Measurements from ENCODE around the gene FXR2. TPM values are rescaled to one million over a fixed set of nuclear protein-coding genes. Genes with fewer than 3 reads are reported as not detected.

The FXR2 gene
- polyA plus RNA-seq, 4 donors = 42.8 to 55.0 (median 45.2) TPM

DNA sequence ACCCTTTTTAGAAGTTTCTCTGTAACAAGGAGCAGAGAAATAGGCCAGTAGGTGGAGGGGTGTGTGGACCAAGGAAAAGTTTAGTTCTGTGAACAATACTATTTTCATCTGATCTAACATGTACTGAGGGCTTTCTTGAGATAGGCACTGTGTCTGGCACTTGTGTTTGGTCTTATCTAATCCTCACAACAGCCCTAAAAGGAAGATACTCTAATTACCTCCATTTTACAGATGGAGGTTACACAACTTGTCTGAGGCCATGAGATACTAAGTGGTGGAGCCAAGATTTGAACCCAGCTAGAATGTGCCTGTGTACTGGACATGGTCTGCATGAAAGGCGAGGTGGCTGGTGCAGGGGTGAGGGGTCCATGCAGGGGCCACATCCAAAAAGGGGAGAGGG lies 61.3 kb downstream of the FXR2 start:
- DNase-seq (ENCODE audit: low read depth in 4 of 4, low spot score in 3 of 4) = no peak

DNA sequence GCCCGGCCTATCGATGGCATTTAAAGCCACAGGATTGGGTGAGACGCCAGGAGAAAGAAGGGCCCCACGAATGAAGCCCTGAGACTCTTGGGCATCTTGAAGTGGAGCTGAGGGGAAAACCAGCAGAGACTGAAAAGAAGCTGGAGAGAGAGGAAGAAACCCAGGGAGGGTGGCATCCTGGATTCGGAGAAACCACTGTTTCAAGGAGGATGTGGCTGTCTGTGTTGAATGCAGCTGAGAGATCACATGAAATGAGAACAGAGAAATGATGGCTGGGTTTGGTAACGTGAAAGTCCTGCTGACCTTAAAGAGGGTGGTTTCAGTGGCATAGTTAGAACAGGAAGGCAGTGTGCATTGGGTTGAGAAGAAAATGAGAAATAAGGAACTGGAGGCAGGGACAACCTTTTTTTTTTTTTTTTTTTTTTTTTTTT lies 62.1 kb downstream of the FXR2 start:
- DNase-seq (ENCODE audit: low read depth in 4 of 4, low spot score in 3 of 4) = no peak

GRCh38 chr17:7551396-7551795 lies 63.3 kb downstream of the FXR2 start:
- no peak for DNase-seq (ENCODE audit: low read depth in 4 of 4, low spot score in 3 of 4)

- DNase-seq (ENCODE audit: low read depth in 4 of 4, low spot score in 3 of 4) = no peak
Measured at GRCh38 chr17:7550344-7550743, 64.4 kb downstream of the FXR2 start.

DNA sequence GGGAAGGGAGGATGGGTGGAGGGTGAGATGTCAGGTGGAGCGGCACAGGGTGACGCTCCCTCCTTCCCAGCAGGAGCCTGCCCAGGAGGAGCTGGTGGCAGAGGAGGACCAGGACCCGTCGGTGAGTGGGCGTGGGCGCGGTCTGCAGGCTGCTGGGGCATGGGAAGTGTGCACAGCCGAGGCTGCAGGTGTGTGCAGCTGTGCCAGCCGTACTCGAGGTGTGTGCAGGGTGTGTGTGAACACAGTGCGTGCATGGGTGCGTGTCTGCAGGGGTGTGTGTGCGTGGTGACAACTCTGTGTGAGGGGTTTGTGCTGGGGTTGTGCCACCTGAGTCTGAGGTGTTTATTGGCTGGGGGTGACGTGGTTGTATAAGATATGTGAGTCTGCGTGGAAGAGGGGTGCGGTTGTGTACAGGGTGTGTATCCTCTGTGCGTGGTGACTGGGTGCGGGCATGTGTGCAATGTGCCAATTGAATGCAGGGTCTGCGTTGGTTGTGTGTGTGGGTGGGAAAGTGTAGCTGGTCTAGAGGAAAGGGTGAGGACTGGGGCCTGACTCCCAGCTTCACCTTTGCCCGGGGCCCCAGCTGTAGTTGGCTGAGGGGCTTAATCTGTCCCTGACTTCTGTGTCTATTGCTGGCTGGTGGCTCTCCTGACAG lies 65.2 kb downstream of the FXR2 start:
- DNase-seq (ENCODE audit: low read depth in 4 of 4, low spot score in 3 of 4) = no peak

GRCh38 chr17:7548585-7549400 lies 65.9 kb downstream of the FXR2 start, which contains the start of gene TNFSF12:
Gene TNFSF12 (plus strand): TSS chr17:7549058. CDS start chr17:7549154, 96 bp downstream.
- no peak for DNase-seq (ENCODE audit: low read depth in 4 of 4, low spot score in 3 of 4)

DNA sequence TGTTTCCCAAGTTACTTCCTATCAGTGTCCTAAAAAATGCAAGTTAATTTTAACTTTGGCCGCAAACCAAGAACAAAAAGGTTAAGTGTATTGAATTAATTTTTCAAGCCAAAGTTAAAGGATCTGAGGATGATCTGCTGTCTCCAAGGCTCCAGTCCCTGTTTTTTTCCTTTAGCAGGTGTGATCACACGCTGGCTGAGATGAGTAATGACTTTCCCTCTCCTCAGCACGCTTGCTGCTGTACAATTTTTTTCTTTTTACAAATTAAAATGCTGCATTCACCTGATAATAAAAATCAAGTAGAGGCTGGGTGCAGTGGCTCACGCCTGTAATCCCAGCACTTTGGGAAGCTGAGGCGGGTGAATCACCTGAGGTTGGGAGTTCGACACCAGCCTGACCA lies 69.8 kb downstream of the FXR2 start:
- no peak for DNase-seq (ENCODE audit: low read depth in 4 of 4, low spot score in 3 of 4)

Other genes starting within 250 kb of the FXR2 start
- 1 to 10 TPM in 3 of 4 donors, under 1 TPM in 1; 1.00 to 6.1 (median 5.2) TPM for gene TNK1, start 233.8 kb downstream of the FXR2 start, polyA plus RNA-seq (ENCODE audit: insufficient read length in 4 of 4)
- gene PLSCR3, start 220.4 kb downstream of the FXR2 start, polyA plus RNA-seq (ENCODE audit: insufficient read length in 4 of 4) = 10 to 100 TPM; 30.3 to 48.7 (median 39.6) TPM
- 10 to 100 TPM; 52.8 to 90.1 (median 80.5) TPM for gene TMEM256, start 210.8 kb downstream of the FXR2 start, polyA plus RNA-seq (ENCODE audit: insufficient read length in 4 of 4)
- 10 to 100 TPM; 21.4 to 55.8 (median 32.8) TPM for gene NLGN2, start 207.1 kb downstream of the FXR2 start, polyA plus RNA-seq (ENCODE audit: insufficient read length in 4 of 4)
- gene SPEM1, start 194.6 kb downstream of the FXR2 start, polyA plus RNA-seq (ENCODE audit: insufficient read length in 4 of 4) = not detected
- gene SPEM2, start 189.3 kb downstream of the FXR2 start, polyA plus RNA-seq (ENCODE audit: insufficient read length in 4 of 4) = under 1 TPM in 1 of 4 donors, not detected in 3; 0.18 TPM
- gene SPEM3, start 186.0 kb downstream of the FXR2 start, polyA plus RNA-seq (ENCODE audit: insufficient read length in 4 of 4) = not detected
- 1 to 10 TPM; 1.1 to 4.8 (median 3.8) TPM for gene TMEM102, start 179.5 kb downstream of the FXR2 start, polyA plus RNA-seq (ENCODE audit: insufficient read length in 4 of 4)
- 10 to 100 TPM in 1 of 4 donors, 1 to 10 TPM in 3; 5.6 to 17.1 (median 8.5) TPM for gene FGF11, start 175.4 kb downstream of the FXR2 start, polyA plus RNA-seq (ENCODE audit: insufficient read length in 4 of 4)
- 10 to 100 TPM in 2 of 4 donors, 1 to 10 TPM in 2; 9.0 to 15.1 (median 9.8) TPM for gene CHRNB1, start 169.8 kb downstream of the FXR2 start, polyA plus RNA-seq (ENCODE audit: insufficient read length in 4 of 4)
- 10 to 100 TPM; 36.1 to 46.1 (median 43.4) TPM for gene ZBTB4, start 135.3 kb downstream of the FXR2 start, polyA plus RNA-seq (ENCODE audit: insufficient read length in 4 of 4)
- under 1 TPM in 2 of 4 donors, not detected in 2; 0.12 to 0.46 TPM for gene SLC35G6, start 133.5 kb downstream of the FXR2 start, polyA plus RNA-seq (ENCODE audit: insufficient read length in 4 of 4)
- 100 to 1,000 TPM; 105 to 159 (median 123) TPM for gene POLR2A, start 130.5 kb downstream of the FXR2 start, polyA plus RNA-seq (ENCODE audit: insufficient read length in 4 of 4)
- gene TNFSF12, start 65.8 kb downstream of the FXR2 start, polyA plus RNA-seq (ENCODE audit: insufficient read length in 4 of 4) = 10 to 100 TPM; 20.3 to 43.5 (median 25.8) TPM
- gene TNFSF13, start 56.1 kb downstream of the FXR2 start, polyA plus RNA-seq (ENCODE audit: insufficient read length in 4 of 4) = 10 to 100 TPM in 3 of 4 donors, 1 to 10 TPM in 1; 7.1 to 15.7 (median 12.7) TPM
- gene SENP3, start 53.0 kb downstream of the FXR2 start, polyA plus RNA-seq (ENCODE audit: insufficient read length in 4 of 4) = 10 to 100 TPM; 57.4 to 83.0 (median 73.6) TPM
- gene CD68, start 35.3 kb downstream of the FXR2 start, polyA plus RNA-seq (ENCODE audit: insufficient read length in 4 of 4) = 10 to 100 TPM; 32.3 to 70.7 (median 54.9) TPM
- gene MPDU1, start 31.0 kb downstream of the FXR2 start, polyA plus RNA-seq (ENCODE audit: insufficient read length in 4 of 4) = 100 to 1,000 TPM in 3 of 4 donors, 10 to 100 TPM in 1; 75.1 to 114 (median 112) TPM
- 10 to 100 TPM in 1 of 4 donors, 1 to 10 TPM in 3; 2.5 to 10.5 (median 3.6) TPM for gene SOX15, start 24.8 kb downstream of the FXR2 start, polyA plus RNA-seq (ENCODE audit: insufficient read length in 4 of 4)
- 100 to 1,000 TPM in 3 of 4 donors, 10 to 100 TPM in 1; 86.6 to 152 (median 114) TPM for gene SAT2, start 12.9 kb upstream of the FXR2 start, polyA plus RNA-seq (ENCODE audit: insufficient read length in 4 of 4)
- 1 to 10 TPM; 2.3 to 5.1 (median 4.0) TPM for gene SHBG, start 15.2 kb upstream of the FXR2 start, polyA plus RNA-seq (ENCODE audit: insufficient read length in 4 of 4)
- gene ATP1B2, start 36.0 kb upstream of the FXR2 start, polyA plus RNA-seq (ENCODE audit: insufficient read length in 4 of 4) = 10 to 100 TPM; 18.3 to 27.3 (median 20.5) TPM
- gene TP53, start 72.6 kb upstream of the FXR2 start, polyA plus RNA-seq (ENCODE audit: insufficient read length in 4 of 4) = 10 to 100 TPM; 45.1 to 75.9 (median 70.2) TPM
- 10 to 100 TPM in 3 of 4 donors, 1 to 10 TPM in 1; 9.0 to 17.0 (median 12.8) TPM for gene WRAP53, start 73.6 kb upstream of the FXR2 start, polyA plus RNA-seq (ENCODE audit: insufficient read length in 4 of 4)
- 10 to 100 TPM; 19.8 to 32.6 (median 23.4) TPM for gene EFNB3, start 90.3 kb upstream of the FXR2 start, polyA plus RNA-seq (ENCODE audit: insufficient read length in 4 of 4)
- under 1 TPM; 0.29 to 0.49 (median 0.38) TPM for gene DNAH2, start 102.8 kb upstream of the FXR2 start, polyA plus RNA-seq (ENCODE audit: insufficient read length in 4 of 4)
- 10 to 100 TPM; 18.4 to 30.7 (median 23.3) TPM for gene KDM6B, start 219.3 kb upstream of the FXR2 start, polyA plus RNA-seq (ENCODE audit: insufficient read length in 4 of 4)
- gene TMEM88, start 240.2 kb upstream of the FXR2 start, polyA plus RNA-seq (ENCODE audit: insufficient read length in 4 of 4) = 10 to 100 TPM; 13.4 to 26.9 (median 24.7) TPM
- 100 to 1,000 TPM in 1 of 4 donors, 10 to 100 TPM in 3; 60.5 to 133 (median 65.9) TPM for gene NAA38, start 242.7 kb upstream of the FXR2 start, polyA plus RNA-seq (ENCODE audit: insufficient read length in 4 of 4)
- gene CYB5D1, start 243.1 kb upstream of the FXR2 start, polyA plus RNA-seq (ENCODE audit: insufficient read length in 4 of 4) = 10 to 100 TPM; 10.6 to 28.9 (median 24.4) TPM

All from left renal pelvis (tissue), 4 donors.